ENCODE data around the gene FHIT. TPM values are rescaled to one million over a fixed set of nuclear protein-coding genes. Genes with fewer than 3 reads are reported as not detected.
"Not testable (repeated sequence)": the region's sequence is repeated elsewhere in the genome, so short reads cannot be mapped to it uniquely, and the experiment has no call there.

The FHIT gene
- polyA plus RNA-seq, 1 of the 3 experiments (the other 2 are of a cell fraction): 0.41 TPM

GRCh38 chr3:61052851-61053250, 198.4 kb downstream of the FHIT start:
- Histone ChIP-seq H3K27ac (ENCODE audit: low read depth in 2 of 2, low read length in 1 of 2) (no peak overlapping the region), H3K36me3 (replicated peaks in 1 of 2; ENCODE audit: control insufficient read depth in 1 of 2, insufficient read depth in 2 of 2, low read length in 1 of 2) (no peaks in the 10 kb centered on the region), H3K9me2 (no peaks in the 10 kb centered on the region), H3K79me2 (ENCODE audit: insufficient read depth) (no peaks in the 10 kb centered on the region), H3K27me3 (ENCODE audit: insufficient read depth) (no peaks in the 10 kb centered on the region), H3K4me3 (ENCODE audit: low read depth in 2 of 2, low read length in 1 of 2) (no peak overlapping the region), H3K4me1 (ENCODE audit: control insufficient read depth in 1 of 2, insufficient read depth in 2 of 2, low read depth in 1 of 2, low read length in 1 of 2) (peaks cover 0 to 5% of the 10 kb centered on the region in 2 experiments; a peak in 2 of 4 replicates), H3K4me2 (no peak overlapping the region), H3F3A (replicated peaks; ENCODE audit: insufficient read depth) (no peaks in the 10 kb centered on the region), H2AFZ (ENCODE audit: low read depth) (no peak overlapping the region), H3K9me3 (no peaks in the 10 kb centered on the region), H3K9ac (no peak overlapping the region), H4K20me1 (ENCODE audit: insufficient read depth) (no peaks in the 10 kb centered on the region)
- TF ChIP-seq JUND (IDR thresholded peaks at IDR 0.05): no peak
- TF ChIP-seq FOXJ3 (CRISPR knock-in tag; IDR thresholded peaks at IDR 0.05): no peak
- TF ChIP-seq RAD21 (IDR thresholded peaks at IDR 0.05; ENCODE audit: low read length): no peak
- TF ChIP-seq CHD2 (IDR thresholded peaks at IDR 0.05; ENCODE audit: low read length, partially characterized antibody): no peak
- TF ChIP-seq NRF1 (IDR thresholded peaks at IDR 0.05; ENCODE audit: low read depth, low read length): no peak
- no peak for TF ChIP-seq PBX3 (IDR thresholded peaks at IDR 0.05)
- TF ChIP-seq, protein P1, sequence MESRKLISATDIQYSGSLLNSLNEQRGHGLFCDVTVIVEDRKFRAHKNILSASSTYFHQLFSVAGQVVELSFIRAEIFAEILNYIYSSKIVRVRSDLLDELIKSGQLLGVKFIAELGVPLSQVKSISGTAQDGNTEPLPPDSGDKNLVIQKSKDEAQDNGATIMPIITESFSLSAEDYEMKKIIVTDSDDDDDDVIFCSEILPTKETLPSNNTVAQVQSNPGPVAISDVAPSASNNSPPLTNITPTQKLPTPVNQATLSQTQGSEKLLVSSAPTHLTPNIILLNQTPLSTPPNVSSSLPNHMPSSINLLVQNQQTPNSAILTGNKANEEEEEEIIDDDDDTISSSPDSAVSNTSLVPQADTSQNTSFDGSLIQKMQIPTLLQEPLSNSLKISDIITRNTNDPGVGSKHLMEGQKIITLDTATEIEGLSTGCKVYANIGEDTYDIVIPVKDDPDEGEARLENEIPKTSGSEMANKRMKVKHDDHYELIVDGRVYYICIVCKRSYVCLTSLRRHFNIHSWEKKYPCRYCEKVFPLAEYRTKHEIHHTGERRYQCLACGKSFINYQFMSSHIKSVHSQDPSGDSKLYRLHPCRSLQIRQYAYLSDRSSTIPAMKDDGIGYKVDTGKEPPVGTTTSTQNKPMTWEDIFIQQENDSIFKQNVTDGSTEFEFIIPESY (IDR thresholded peaks at IDR 0.05; ENCODE audit: borderline replicate concordance, low read depth): no peak
- ChIA-PET POLR2A (no interaction called here), CTCF (no interaction called here)
- 50% methylated on average over 1 of the region's 1 CpG for WGBS (ENCODE audit: low lambda C conversion rate)
- DNase-seq: no peak

DNA sequence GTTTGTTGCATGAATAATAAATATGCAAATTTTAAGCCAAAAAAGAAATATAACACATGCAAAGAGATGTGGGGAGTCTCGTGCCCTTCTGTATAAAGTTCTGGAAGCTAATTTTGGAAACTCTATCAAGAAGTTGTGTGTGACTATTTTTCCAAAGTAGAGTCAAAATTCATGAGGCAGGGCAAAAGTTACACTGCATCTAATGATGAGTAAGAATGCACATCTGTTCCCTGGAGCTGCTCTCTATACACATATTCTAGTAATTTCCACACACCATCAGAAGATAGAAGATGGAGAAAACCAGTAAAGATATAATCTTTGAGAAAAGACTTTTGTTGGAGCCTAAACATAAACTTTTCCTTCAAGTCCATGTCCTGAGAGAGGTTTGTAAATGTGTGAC, 199.6 kb downstream of the FHIT start:
- H3K9me3 ChIP-seq: no peaks in the 10 kb centered on the region
- H3K36me3 ChIP-seq (replicated peaks in 1 of 2; ENCODE audit: control insufficient read depth in 1 of 2, insufficient read depth in 2 of 2, low read length in 1 of 2): no peaks in the 10 kb centered on the region
- H3K27ac ChIP-seq (ENCODE audit: low read depth in 2 of 2, low read length in 1 of 2): no peak overlapping the region
- TF ChIP-seq, protein P1 (IDR thresholded peaks at IDR 0.05; ENCODE audit: borderline replicate concordance, low read depth): no peak
- TF ChIP-seq, protein P2, sequence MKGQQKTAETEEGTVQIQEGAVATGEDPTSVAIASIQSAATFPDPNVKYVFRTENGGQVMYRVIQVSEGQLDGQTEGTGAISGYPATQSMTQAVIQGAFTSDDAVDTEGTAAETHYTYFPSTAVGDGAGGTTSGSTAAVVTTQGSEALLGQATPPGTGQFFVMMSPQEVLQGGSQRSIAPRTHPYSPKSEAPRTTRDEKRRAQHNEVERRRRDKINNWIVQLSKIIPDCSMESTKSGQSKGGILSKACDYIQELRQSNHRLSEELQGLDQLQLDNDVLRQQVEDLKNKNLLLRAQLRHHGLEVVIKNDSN (IDR thresholded peaks at IDR 0.05; ENCODE audit: borderline replicate concordance, low read depth): no peak
- no peak for TF ChIP-seq RXRA (IDR thresholded peaks at IDR 0.05; ENCODE audit: borderline replicate concordance, low read depth)
- TF ChIP-seq EZH2phosphoT487 (IDR thresholded peaks at IDR 0.05; ENCODE audit: borderline replicate concordance, low read depth): no peak
- no peak for TF ChIP-seq GATA2 (CRISPR knock-in tag; IDR thresholded peaks at IDR 0.05)
- no peak for TF ChIP-seq TEAD4 (IDR thresholded peaks at IDR 0.05; ENCODE audit: borderline replicate concordance, insufficient read depth)
- no peak for TF ChIP-seq TAF1 (IDR thresholded peaks at IDR 0.05; ENCODE audit: borderline replicate concordance, low read depth, low read length)
- no peak for TF ChIP-seq RFX5 (IDR thresholded peaks at IDR 0.05; ENCODE audit: low read length)
- no peak for TF ChIP-seq EP300 (IDR thresholded peaks at IDR 0.05; ENCODE audit: borderline replicate concordance in 1 of 2, low read depth in 1 of 2, low read length in 1 of 2)
- no peak for TF ChIP-seq USF2 (IDR thresholded peaks at IDR 0.05; ENCODE audit: borderline replicate concordance, low read depth, low read length)
- H3K79me2 ChIP-seq (ENCODE audit: insufficient read depth): no peaks in the 10 kb centered on the region
- H4K20me1 ChIP-seq (ENCODE audit: insufficient read depth): no peaks in the 10 kb centered on the region
- WGBS (ENCODE audit: low lambda C conversion rate): 30% methylated on average over 1 of the region's 1 CpG
- H3K4me1 ChIP-seq (ENCODE audit: control insufficient read depth in 1 of 2, insufficient read depth in 2 of 2, low read depth in 1 of 2, low read length in 1 of 2): peaks cover 0 to 5% of the 10 kb centered on the region in 2 experiments; a peak in 2 of 4 replicates
- ChIA-PET POLR2A (interaction anchor here (1.0 kb wide), 1 partner anchor 29 kb away, joined by 3 read pairs; no protein-coding TSS in a partner anchor), CTCF (interaction anchor here (1.4 kb wide), 1 partner anchor 10 kb away, joined by 3 read pairs; no protein-coding TSS in a partner anchor)
- no peak overlapping the region for H3K4me3 ChIP-seq (ENCODE audit: low read depth in 2 of 2, low read length in 1 of 2)
- no peaks in the 10 kb centered on the region for H3K9me2 ChIP-seq
- H2AFZ ChIP-seq (ENCODE audit: low read depth): no peak overlapping the region
- no peak overlapping the region for H3K9ac ChIP-seq
- no peaks in the 10 kb centered on the region for H3K27me3 ChIP-seq (ENCODE audit: insufficient read depth)
- DNase-seq: no peak
- H3K4me2 ChIP-seq: no peak overlapping the region
- H3F3A ChIP-seq (replicated peaks; ENCODE audit: insufficient read depth): no peaks in the 10 kb centered on the region

DNA sequence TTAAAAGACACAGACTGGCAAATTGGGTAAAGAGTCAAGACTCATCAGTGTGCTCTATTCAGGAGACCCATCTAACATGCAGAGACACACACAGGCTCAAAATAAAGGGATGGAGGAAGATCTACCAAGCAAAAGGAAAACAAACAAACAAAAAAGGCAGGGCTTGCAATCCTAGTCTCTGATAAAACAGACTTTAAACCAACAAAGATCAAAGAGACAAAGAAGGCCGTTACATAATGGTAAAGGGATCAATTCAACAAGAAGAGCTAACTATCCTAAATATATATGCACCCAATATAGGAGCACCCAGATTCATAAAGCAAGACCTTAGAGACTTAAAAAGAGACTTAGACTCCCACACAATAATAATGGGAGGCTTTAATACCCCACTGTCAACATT, 206.1 kb downstream of the FHIT start:
- H3K27me3 ChIP-seq (ENCODE audit: insufficient read depth); H3K9me2 ChIP-seq; H3K9ac ChIP-seq; H3K27ac ChIP-seq (ENCODE audit: low read depth in 2 of 2, low read length in 1 of 2); POLR2A ChIA-PET; H4K20me1 ChIP-seq (ENCODE audit: insufficient read depth); H3K9me3 ChIP-seq; H3K79me2 ChIP-seq (ENCODE audit: insufficient read depth); H3K4me3 ChIP-seq (ENCODE audit: low read depth in 2 of 2, low read length in 1 of 2); CTCF ChIA-PET; H3F3A ChIP-seq (replicated peaks; ENCODE audit: insufficient read depth); H3K4me2 ChIP-seq; DNase-seq; H3K36me3 ChIP-seq (replicated peaks in 1 of 2; ENCODE audit: control insufficient read depth in 1 of 2, insufficient read depth in 2 of 2, low read length in 1 of 2); H3K4me1 ChIP-seq (ENCODE audit: control insufficient read depth in 1 of 2, insufficient read depth in 2 of 2, low read depth in 1 of 2, low read length in 1 of 2); H2AFZ ChIP-seq (ENCODE audit: low read depth): not testable (repeated sequence)
- WGBS (ENCODE audit: low lambda C conversion rate): 0% methylated on average over 1 of the region's 1 CpG
